GM21447 (cell line): ENCODE measurements around the gene NLRC3.

Experiments
- ATAC-seq: cut with Tn5 transposase; IDR thresholded peaks from one replicate; pipeline ENCODE4 v1.9.1; 2021; ENCODE audit not compliant: unreplicated experiment

NLRC3 gene

GRCh38 chr16:3581392-3581791 is 4.2 kb upstream of the NLRC3 start:
- ATAC-seq: no peak

- ATAC-seq: no peak
These were observed 3.5 kb upstream of the NLRC3 start for GRCh38 chr16:3580686-3581085.

- ATAC-seq: no peak
These were observed 3.0 kb upstream of the NLRC3 start for GRCh38 chr16:3580251-3580651.

DNA sequence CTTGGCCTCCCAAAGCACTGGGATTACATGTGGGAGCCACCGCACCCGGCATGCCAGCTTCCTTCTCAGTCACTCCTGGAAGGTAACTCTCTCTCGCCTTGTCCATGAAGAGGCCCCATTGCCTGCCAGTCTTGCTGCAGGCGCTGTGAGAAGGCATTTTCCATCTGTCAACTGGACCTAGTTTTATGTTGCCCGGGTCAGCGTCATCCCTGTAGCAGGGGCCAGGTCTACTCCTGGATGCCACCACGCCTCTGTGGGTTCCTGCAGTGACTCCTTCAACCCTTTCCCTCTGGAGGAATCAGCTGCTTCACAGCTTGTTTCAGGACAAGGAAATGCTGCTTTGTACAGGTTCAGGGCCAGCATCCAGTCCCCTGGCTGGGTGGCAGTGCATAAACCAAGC is 2.6 kb upstream of the NLRC3 start:
- ATAC-seq: no peak

- peak; percentile 57 for ATAC-seq
These were observed 1.7 kb upstream of the NLRC3 start for GRCh38 chr16:3578610-3579551.

DNA sequence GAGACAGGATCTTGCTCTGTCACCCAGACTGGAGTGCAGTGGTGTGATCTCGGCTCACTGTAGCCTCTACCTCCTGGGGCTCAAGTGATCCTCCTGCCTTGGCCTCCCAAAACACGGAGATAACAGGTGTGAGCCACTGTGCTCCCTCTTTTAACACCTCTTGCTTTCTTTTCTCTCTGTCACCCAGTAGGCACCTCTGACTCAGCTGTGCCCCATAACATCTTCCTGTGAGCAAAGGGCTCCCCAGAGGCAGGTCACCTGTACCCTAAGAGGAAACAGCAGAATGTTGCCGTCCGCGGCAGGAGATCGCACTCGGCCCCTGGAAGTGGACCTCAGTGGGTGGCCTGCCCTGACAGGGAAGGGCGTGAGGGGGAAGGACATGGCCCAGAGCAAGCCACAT is 918 bp upstream of the NLRC3 start:
- no peak for ATAC-seq

DNA sequence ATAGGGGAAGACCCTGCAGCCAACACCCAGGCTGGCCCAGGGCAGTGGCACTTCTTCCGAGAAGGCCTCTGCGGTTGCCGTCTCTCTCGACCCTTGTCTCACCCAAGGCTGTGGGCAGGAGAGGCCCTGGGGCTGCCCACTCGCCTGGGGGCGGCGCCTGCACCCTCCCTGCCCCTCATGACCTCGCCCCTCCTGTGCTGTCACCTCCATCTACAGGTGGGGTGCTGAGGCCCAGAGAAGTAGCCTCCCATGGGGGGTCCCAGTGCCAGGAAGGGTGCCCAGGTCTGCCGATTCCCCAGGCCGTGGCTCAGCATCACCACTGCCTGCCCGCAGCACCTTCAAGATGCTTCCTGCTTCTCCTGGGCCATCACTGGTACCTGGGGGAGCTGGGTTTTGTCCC is 992 bp downstream of the NLRC3 start:
- ATAC-seq: no peak

DNA sequence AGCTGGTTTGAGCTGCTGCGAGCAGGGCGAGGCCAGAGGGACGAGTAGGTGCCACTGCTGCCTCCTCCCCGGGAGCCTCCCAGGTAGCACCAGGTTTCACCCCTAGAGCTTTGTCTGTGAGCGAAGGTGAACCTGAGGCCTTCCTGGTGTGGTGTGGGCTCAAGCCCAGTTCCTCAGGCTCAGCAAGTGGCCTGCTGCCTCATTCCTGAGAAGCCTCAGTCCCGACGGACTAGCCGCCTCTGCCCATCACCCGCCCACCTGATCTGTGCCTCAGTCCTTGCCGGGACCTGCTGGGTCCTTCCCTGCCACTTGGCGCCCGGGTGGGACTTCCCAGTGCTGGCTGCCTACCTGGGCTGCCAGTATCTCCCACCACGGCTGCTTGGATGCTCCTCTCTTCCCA is 1.7 kb downstream of the NLRC3 start:
- ATAC-seq: no peak

GRCh38 chr16:3574195-3574594 is 3.0 kb downstream of the NLRC3 start:
- no peak for ATAC-seq

DNA sequence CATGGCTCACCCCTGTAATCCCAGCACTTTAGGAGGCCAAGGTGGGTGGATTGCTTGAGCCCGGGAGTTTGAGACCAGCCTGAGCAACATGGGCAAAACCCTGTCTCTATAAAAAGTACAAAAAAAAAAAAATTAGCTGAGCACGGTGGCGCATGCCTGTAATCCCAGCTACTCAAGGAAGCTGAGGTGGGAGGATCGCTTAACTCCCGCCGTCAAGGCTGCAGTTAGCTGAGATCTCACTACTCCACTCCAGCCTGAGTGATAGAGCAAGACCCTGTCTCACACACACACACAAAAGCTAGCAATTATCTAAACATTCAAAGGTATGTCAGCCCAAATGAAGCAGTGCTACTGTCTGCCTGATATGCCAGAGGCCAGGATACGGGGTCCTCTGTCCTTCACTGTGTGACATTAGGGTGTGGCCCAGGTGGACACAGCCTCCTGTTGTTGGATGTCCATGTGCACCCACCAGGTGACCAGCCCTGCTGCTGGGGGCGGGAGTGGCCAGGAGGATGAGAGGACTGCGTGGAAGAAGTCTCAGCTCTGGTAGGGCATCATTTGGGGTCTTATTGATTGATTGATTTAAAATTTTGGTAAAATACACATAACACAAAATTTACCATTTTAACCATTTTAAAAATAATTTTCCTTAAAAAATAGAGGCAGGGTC is 3.9 kb downstream of the NLRC3 start:
- no peak for ATAC-seq

- no peak for ATAC-seq
These were observed 6.7 kb downstream of the NLRC3 start for GRCh38 chr16:3570420-3571062.

- ATAC-seq: no peak
These were observed 7.4 kb downstream of the NLRC3 start for GRCh38 chr16:3569851-3570250.

- ATAC-seq: no peak
These were observed 10.2 kb downstream of the NLRC3 start for GRCh38 chr16:3566990-3567389.

- ATAC-seq: no peak
These were observed 12.4 kb downstream of the NLRC3 start for GRCh38 chr16:3564889-3565141.

DNA sequence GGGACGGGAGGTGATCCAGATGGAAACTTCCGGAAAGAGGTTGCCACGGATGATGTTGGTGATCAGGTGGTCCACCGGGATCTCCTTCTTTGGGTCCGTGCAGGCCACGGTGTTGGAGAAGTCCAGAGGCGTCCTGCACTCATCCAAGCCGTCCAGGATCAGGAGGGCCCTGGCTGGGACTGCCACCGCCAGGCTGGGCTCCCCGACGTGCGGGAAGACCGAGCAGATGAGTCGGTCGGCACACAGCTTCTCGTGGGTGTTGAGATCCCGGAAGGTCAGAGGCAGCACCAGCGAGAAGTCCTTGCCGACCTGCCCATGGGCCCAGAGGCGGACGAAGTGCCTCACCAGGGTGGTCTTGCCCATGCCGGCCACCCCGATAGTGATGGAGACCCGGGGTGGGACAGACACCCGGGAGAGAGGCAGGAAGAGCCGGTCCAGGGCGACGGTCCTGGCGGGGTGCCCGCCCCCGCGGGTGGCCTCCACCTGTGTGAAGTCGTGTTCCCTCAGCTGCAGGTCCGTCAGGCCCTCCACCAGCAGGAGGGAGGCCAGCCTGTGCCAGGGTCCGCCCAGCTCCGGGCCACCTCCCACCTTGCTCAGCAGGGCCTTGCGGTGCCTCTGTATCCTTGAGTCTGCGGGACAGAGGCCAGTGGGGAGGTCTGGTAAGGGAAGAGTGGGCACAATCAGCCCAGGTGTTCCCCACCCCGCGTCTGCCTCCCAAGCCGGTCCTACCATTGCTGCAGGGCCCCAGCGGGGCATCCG is 12.9 kb downstream of the NLRC3 start:
- no peak for ATAC-seq

DNA sequence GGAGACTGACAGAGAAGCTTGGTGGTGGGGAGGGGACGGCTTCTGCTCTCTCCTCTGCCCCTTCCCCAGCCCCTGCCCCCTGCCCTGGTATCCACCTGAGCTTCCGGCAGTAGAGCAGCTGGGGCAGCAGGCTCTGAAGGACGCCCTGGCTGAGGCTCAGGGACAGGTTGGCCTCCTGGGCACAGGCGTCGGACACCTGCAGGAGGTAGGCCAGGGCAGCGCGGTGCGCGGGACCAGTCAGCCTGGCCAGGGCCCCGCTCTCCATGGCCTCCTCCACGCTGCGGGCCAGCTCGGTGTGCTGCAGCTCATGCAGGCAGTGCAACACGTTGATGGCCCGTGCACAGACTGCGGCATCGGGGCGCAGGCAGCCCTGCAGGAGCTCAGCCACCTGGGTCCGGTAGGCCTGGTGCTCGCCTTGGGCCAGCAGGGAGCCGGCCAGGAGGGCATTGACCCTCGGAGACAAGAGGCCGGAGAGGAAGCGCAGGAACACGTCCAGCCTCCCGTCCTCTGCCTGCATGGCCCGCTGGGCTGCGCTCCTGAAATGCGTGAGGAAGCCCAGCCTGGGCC is 14.2 kb downstream of the NLRC3 start:
- no peak for ATAC-seq

DNA sequence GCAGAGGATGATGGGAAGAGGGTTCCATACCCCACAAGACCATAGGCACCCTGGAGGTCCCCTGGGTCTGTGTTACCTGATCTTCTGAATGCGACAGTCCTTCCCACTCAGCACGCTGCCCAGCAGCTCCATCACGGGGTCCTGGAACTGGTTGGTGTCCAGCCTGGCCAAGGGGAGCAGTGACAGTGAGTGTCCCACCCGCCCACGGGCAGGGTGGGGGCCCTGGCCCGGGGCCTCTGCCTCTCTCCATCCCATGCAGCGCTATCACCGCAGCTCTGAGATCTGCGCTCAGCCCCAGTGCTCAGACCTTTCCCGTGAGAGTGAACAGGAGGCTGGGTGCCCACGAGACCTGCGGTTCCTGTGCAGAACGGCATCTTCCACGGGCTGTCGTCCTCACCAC is 15.6 kb downstream of the NLRC3 start:
- ATAC-seq: no peak

- no peak for ATAC-seq
These were observed 22.8 kb downstream of the NLRC3 start for GRCh38 chr16:3554351-3554928.

DNA sequence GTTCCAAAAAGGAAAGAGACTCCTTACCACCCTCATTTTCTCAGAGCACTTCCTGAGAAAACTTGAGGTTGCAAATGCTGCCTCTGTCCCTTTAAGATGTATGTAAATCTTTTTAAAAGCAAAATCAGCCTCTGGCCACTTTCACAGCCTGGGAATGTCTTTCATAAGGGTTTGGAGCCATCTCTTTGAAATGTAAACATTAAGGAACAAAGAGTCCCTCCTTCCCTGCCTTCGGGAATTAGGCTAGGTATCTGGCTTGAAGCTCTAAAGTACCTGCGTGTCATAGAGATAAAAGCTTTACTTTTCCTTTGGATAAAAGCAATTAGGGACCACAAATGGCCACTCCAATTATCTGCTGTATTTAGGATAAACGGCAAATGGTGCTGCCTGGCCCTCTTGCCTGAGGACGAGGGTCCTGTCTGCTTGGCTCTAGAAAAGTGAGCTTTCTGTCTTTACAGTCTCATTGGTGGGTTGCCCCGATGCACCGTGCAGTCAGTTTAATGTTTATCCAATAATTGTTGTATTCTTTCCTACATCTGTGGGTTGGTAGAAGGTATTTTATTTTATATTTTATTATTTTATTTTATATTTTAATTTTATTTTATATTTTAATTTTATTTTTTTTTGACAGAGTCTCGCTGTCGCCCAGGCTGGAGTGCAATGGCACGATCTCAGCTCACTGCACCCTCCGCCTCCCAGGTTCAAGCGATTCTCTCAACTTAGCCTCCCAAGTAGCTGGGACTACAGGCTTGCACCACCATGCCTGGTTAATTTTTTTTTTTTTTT is 23.9 kb downstream of the NLRC3 start:
- ATAC-seq: no peak
